ENCODE measurements around the gene SKIC8.

The SKIC8 gene

DNA sequence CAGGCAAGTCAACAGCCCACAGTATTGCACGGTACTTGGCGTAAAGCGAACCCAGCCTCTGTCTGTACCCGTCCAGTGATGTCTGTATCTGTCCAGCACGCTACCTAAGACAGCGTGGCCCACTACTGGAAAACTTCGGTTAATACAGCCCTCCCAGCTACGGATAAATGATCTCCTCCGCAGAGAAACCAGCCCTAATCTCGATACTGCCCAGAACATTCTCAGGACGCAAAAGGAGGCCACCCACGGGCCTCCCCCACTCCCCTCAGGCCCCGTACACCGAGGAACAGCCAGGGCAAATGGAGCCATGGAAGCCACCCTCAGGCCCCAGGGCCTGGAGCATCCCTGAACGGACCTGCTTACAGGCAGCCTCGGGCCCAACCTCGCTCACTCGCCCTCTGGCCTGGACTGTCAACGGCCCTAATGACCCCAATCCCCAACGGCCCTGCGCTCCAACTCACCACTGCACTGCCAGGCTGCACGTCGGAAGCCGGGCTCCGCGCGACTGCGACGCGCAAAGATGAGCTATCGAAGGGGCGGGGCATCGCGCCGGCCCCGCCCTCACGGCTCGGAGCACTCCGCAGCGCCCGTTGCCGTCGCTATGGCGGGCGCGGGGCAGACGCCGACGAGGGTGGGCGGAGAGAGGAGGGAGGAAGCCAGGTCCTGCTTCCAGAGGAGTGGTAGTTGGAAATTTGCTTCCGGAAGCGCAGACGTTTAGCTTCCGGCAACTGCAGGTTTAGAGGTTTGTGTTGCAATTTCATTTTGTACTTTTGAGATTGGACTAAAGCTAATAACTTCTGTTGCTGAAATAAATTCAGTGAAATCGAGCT is at the start of gene SKIC8:
SKIC8 (minus strand) TSS at position 509 of the 830 bp plus-strand sequence. CDS start 3,923 bp downstream, outside the sequence.
- TF ChIP-seq CREB1 (IDR thresholded peaks at IDR 0.05; ENCODE audit: low read depth) (peak; percentile 94), ZBTB7A (IDR thresholded peaks at IDR 0.05; ENCODE audit: low read depth) (no peak), NFIC (IDR thresholded peaks at IDR 0.05) (0 out of 2 replicates have a peak, but pooled peaks have one; percentile 41), FOXM1 (IDR thresholded peaks at IDR 0.05; ENCODE audit: borderline replicate concordance, low read depth) (no peak), TCF12 (IDR thresholded peaks at IDR 0.05; ENCODE audit: low read depth) (peak; percentile 21; the same call in 1 of the 2 replicates), TAF1 (IDR thresholded peaks at IDR 0.05; ENCODE audit: low read depth) (peak; percentile 87), TEAD4 (IDR thresholded peaks at IDR 0.05) (0 out of 2 replicates have a peak, but pooled peaks have one; percentile 19), USF1 (IDR thresholded peaks at IDR 0.05) (0 out of 2 replicates have a peak, but pooled peaks have one; percentile 28), YY1 (IDR thresholded peaks at IDR 0.05; ENCODE audit: low read depth) (peak; percentile 85), CEBPB (IDR thresholded peaks at IDR 0.05) (peak; percentile 77), RAD21 (IDR thresholded peaks at IDR 0.05; ENCODE audit: low read depth) (no peak), MAX (IDR thresholded peaks at IDR 0.05) (peak; percentile 78), EGR1 (IDR thresholded peaks at IDR 0.05) (peak; percentile 18; the same call in 1 of the 2 replicates), EP300 (IDR thresholded peaks at IDR 0.05; ENCODE audit: borderline replicate concordance) (no peak)
- TF ChIP-seq, protein P1, sequence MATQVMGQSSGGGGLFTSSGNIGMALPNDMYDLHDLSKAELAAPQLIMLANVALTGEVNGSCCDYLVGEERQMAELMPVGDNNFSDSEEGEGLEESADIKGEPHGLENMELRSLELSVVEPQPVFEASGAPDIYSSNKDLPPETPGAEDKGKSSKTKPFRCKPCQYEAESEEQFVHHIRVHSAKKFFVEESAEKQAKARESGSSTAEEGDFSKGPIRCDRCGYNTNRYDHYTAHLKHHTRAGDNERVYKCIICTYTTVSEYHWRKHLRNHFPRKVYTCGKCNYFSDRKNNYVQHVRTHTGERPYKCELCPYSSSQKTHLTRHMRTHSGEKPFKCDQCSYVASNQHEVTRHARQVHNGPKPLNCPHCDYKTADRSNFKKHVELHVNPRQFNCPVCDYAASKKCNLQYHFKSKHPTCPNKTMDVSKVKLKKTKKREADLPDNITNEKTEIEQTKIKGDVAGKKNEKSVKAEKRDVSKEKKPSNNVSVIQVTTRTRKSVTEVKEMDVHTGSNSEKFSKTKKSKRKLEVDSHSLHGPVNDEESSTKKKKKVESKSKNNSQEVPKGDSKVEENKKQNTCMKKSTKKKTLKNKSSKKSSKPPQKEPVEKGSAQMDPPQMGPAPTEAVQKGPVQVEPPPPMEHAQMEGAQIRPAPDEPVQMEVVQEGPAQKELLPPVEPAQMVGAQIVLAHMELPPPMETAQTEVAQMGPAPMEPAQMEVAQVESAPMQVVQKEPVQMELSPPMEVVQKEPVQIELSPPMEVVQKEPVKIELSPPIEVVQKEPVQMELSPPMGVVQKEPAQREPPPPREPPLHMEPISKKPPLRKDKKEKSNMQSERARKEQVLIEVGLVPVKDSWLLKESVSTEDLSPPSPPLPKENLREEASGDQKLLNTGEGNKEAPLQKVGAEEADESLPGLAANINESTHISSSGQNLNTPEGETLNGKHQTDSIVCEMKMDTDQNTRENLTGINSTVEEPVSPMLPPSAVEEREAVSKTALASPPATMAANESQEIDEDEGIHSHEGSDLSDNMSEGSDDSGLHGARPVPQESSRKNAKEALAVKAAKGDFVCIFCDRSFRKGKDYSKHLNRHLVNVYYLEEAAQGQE (IDR thresholded peaks at IDR 0.05; ENCODE audit: low read depth), result peak; percentile 28; the same call in 1 of the 2 replicates

DNA sequence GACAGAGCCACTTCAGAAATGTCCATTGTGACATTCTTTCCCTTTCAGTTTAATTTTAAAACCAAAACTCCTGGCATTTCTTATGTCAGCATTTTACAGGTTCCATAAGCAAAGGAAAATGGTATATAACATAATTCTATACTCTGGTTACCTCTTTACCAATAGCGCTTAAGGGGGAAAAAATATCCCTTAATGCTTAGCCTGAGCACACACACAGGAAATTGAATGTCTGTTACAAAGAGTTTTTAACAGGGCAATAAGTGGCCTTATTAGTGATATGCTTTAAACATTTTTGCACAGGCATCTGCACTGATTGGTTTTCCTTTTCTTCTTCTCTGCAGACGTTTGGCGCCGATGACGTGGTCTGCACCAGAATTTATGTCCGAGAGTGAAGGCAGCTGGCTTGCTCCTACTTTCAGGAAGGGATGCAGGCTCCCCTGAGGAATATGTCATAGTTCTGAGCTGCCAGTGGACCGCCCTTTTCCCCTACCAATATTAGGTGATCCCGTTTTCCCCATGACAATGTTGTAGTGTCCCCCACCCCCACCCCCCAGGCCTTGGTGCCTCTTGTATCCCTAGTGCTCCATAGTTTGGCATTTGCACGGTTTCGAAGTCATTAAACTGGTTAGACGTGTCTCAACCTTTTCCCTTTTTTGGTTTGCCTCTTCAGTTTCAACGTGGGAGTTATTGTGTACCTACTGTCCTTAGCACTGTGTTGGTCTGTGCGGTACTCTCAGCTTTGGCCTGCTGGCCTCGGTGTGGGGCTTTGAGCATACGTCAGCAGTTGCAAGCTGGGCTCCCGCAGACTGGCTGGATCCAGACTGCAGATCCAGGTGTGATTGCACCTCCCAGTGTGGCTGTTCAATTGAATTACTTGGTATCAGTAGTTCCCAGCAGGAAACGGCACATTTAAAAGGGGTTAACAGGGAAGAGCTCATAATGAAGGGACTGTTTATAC is 48.5 kb upstream of the SKIC8 start:
- no peak for TF ChIP-seq CEBPB (IDR thresholded peaks at IDR 0.05)
- no peak for TF ChIP-seq TAF1 (IDR thresholded peaks at IDR 0.05; ENCODE audit: low read depth)
- no peak for TF ChIP-seq YY1 (IDR thresholded peaks at IDR 0.05; ENCODE audit: low read depth)
- no peak for TF ChIP-seq RAD21 (IDR thresholded peaks at IDR 0.05; ENCODE audit: low read depth)
- TF ChIP-seq EP300 (IDR thresholded peaks at IDR 0.05; ENCODE audit: borderline replicate concordance), result no peak
- no peak for TF ChIP-seq EGR1 (IDR thresholded peaks at IDR 0.05)
- TF ChIP-seq USF1 (IDR thresholded peaks at IDR 0.05), result no peak
- TF ChIP-seq NFIC (IDR thresholded peaks at IDR 0.05), result no peak
- no peak for TF ChIP-seq ZBTB7A (IDR thresholded peaks at IDR 0.05; ENCODE audit: low read depth)

- TF ChIP-seq CREB1 (IDR thresholded peaks at IDR 0.05; ENCODE audit: low read depth), result no peak
- TF ChIP-seq FOXM1 (IDR thresholded peaks at IDR 0.05; ENCODE audit: borderline replicate concordance, low read depth), result no peak
- TF ChIP-seq EGR1 (IDR thresholded peaks at IDR 0.05), result no peak
- no peak for TF ChIP-seq CEBPB (IDR thresholded peaks at IDR 0.05)
- TF ChIP-seq, protein P1 (IDR thresholded peaks at IDR 0.05; ENCODE audit: low read depth), result no peak
Observed at GRCh38 chr15:78345396-78346125, 46.2 kb upstream of the SKIC8 start.

GRCh38 chr15:78343276-78344060 is 44.1 kb upstream of the SKIC8 start:
- TF ChIP-seq TCF12 (IDR thresholded peaks at IDR 0.05; ENCODE audit: low read depth) (no peak), MAX (IDR thresholded peaks at IDR 0.05) (no peak), YY1 (IDR thresholded peaks at IDR 0.05; ENCODE audit: low read depth) (no peak), FOXM1 (IDR thresholded peaks at IDR 0.05; ENCODE audit: borderline replicate concordance, low read depth) (no peak), ZBTB7A (IDR thresholded peaks at IDR 0.05; ENCODE audit: low read depth) (no peak), EP300 (IDR thresholded peaks at IDR 0.05; ENCODE audit: borderline replicate concordance) (no peak), NFIC (IDR thresholded peaks at IDR 0.05) (no peak), TEAD4 (IDR thresholded peaks at IDR 0.05) (no peak)

All from Ishikawa (cell line).